HL-60 (cell line): Measurements from ENCODE around the gene CDK19.

Experiments used
- DNase-seq, 2 experiments: peaks; one replicate each; pipeline ENCODE4 v3.0.0-alpha.2; 2010 to 2020; ENCODE audit warnings: low read depth in 1 of 2, low spot score in 1 of 2
- H3K27ac ChIP-seq: fragments of 250-450 bp; sonication (Bioruptor Pico); replicated peaks from 2 replicates; pipeline ENCODE4 v1.5.1; 2020; ENCODE audit warnings: mild to moderate bottlenecking, moderate library complexity
- H3K27me3 ChIP-seq: fragments of 250-450 bp; sonication (Bioruptor Pico); 2 replicates; pipeline ENCODE4 v1.5.1; 2021; ENCODE audit warnings: mild to moderate bottlenecking, moderate library complexity; ENCODE audit not compliant: insufficient read depth, poor library complexity, severe bottlenecking
- H3K4me3 ChIP-seq: replicated peaks from 2 replicates; pipeline ENCODE4 v1.5.1; 2011; ENCODE audit warnings: mild to moderate bottlenecking, control low read depth, low read length; ENCODE audit not compliant: insufficient read depth
- GABPA ChIP-seq: IDR thresholded peaks from 2 replicates; pipeline ENCODE4 v1.6.1; 2012; ENCODE audit warnings: low read depth
- POLR2AphosphoS5 ChIP-seq: IDR thresholded peaks from 2 replicates; pipeline ENCODE4 v1.6.1; 2012; ENCODE audit warnings: low read depth
- SPI1 ChIP-seq: IDR thresholded peaks from 2 replicates; pipeline ENCODE4 v1.6.1; 2012; ENCODE audit warnings: low read depth, mild to moderate bottlenecking, borderline replicate concordance
- TF ChIP-seq, protein P1 (sequence below): IDR thresholded peaks from 2 replicates; pipeline ENCODE4 v1.6.1; 2012; ENCODE audit warnings: low read depth; ENCODE audit not compliant: insufficient replicate concordance
- TF ChIP-seq, protein P2 (sequence below): IDR thresholded peaks from one replicate; pipeline ENCODE4 v1.5.1; 2011; ENCODE audit warnings: low read length, control low read depth, inconsistent platforms; ENCODE audit not compliant: insufficient read depth

The CDK19 gene

GRCh38 chr6:110777636-110778035 is 37.6 kb downstream of the CDK19 start:
- Histone ChIP-seq H3K4me3 (no peak overlapping the region), H3K27ac (no peak overlapping the region), H3K27me3 (no peaks in the 10 kb centered on the region)
- no peak for DNase-seq
- TF ChIP-seq GABPA (no peak), POLR2AphosphoS5 (no peak), SPI1 (no peak)
- TF ChIP-seq, protein P1, sequence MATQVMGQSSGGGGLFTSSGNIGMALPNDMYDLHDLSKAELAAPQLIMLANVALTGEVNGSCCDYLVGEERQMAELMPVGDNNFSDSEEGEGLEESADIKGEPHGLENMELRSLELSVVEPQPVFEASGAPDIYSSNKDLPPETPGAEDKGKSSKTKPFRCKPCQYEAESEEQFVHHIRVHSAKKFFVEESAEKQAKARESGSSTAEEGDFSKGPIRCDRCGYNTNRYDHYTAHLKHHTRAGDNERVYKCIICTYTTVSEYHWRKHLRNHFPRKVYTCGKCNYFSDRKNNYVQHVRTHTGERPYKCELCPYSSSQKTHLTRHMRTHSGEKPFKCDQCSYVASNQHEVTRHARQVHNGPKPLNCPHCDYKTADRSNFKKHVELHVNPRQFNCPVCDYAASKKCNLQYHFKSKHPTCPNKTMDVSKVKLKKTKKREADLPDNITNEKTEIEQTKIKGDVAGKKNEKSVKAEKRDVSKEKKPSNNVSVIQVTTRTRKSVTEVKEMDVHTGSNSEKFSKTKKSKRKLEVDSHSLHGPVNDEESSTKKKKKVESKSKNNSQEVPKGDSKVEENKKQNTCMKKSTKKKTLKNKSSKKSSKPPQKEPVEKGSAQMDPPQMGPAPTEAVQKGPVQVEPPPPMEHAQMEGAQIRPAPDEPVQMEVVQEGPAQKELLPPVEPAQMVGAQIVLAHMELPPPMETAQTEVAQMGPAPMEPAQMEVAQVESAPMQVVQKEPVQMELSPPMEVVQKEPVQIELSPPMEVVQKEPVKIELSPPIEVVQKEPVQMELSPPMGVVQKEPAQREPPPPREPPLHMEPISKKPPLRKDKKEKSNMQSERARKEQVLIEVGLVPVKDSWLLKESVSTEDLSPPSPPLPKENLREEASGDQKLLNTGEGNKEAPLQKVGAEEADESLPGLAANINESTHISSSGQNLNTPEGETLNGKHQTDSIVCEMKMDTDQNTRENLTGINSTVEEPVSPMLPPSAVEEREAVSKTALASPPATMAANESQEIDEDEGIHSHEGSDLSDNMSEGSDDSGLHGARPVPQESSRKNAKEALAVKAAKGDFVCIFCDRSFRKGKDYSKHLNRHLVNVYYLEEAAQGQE = no peak
- TF ChIP-seq, protein P2, sequence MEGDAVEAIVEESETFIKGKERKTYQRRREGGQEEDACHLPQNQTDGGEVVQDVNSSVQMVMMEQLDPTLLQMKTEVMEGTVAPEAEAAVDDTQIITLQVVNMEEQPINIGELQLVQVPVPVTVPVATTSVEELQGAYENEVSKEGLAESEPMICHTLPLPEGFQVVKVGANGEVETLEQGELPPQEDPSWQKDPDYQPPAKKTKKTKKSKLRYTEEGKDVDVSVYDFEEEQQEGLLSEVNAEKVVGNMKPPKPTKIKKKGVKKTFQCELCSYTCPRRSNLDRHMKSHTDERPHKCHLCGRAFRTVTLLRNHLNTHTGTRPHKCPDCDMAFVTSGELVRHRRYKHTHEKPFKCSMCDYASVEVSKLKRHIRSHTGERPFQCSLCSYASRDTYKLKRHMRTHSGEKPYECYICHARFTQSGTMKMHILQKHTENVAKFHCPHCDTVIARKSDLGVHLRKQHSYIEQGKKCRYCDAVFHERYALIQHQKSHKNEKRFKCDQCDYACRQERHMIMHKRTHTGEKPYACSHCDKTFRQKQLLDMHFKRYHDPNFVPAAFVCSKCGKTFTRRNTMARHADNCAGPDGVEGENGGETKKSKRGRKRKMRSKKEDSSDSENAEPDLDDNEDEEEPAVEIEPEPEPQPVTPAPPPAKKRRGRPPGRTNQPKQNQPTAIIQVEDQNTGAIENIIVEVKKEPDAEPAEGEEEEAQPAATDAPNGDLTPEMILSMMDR = no peak

DNA sequence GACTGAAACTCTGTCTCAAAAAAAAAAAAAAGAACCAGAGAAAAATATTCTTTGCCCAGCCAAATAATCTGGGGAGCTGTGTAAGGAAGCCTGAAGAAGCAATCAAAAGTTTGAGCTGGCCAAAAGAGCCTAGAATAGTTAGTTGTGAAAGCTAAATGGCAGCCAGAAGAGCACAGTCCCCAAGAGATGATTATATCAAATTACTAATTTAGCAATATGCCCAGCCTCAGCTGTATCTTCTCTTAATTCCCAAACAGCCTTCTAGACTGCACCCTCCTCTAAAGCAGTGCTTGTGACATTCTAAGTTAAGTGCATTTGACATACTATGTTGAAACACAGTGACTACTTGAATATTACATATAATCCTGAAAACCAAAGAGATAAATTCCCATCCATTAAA is 38.9 kb downstream of the CDK19 start:
- DNase-seq = no peak
- TF ChIP-seq, protein P1 = no peak
- TF ChIP-seq, protein P2 = no peak
- TF ChIP-seq POLR2AphosphoS5 = no peak
- H3K4me3 ChIP-seq = no peak overlapping the region
- H3K27ac ChIP-seq = no peak overlapping the region
- no peaks in the 10 kb centered on the region for H3K27me3 ChIP-seq

GRCh38 chr6:110769923-110770322 is 45.3 kb downstream of the CDK19 start:
- TF ChIP-seq SPI1 (no peak), GABPA (no peak), POLR2AphosphoS5 (no peak)
- TF ChIP-seq, protein P2 = no peak
- TF ChIP-seq, protein P1 = no peak
- H3K4me3 ChIP-seq = no peak overlapping the region
- DNase-seq = no peak
- no peaks in the 10 kb centered on the region for H3K27me3 ChIP-seq
- H3K27ac ChIP-seq = no peak overlapping the region
